HL-60 (cell line): ENCODE data around the gene EIF3I.
A peak's percentile ranks its signal among the peaks of the same experiment; 100 is the strongest.

Experiments used
- DNase-seq, 2 experiments: peaks; one replicate each; pipeline ENCODE4 v3.0.0-alpha.2; 2010 to 2020; ENCODE audit warnings: low read depth in 1 of 2, low spot score in 1 of 2
- H3K27ac ChIP-seq: fragments of 250-450 bp; sonication (Bioruptor Pico); replicated peaks from 2 replicates; pipeline ENCODE4 v1.5.1; 2020; ENCODE audit warnings: mild to moderate bottlenecking, moderate library complexity
- H3K27me3 ChIP-seq: fragments of 250-450 bp; sonication (Bioruptor Pico); 2 replicates; pipeline ENCODE4 v1.5.1; 2021; ENCODE audit warnings: mild to moderate bottlenecking, moderate library complexity; ENCODE audit not compliant: insufficient read depth, poor library complexity, severe bottlenecking
- H3K4me3 ChIP-seq: replicated peaks from 2 replicates; pipeline ENCODE4 v1.5.1; 2011; ENCODE audit warnings: mild to moderate bottlenecking, control low read depth, low read length; ENCODE audit not compliant: insufficient read depth
- CTCF ChIP-seq: IDR thresholded peaks from one replicate; pipeline ENCODE4 v1.5.1; 2011; ENCODE audit warnings: low read length, control low read depth, inconsistent platforms; ENCODE audit not compliant: insufficient read depth
- GABPA ChIP-seq: IDR thresholded peaks from 2 replicates; pipeline ENCODE4 v1.6.1; 2012; ENCODE audit warnings: low read depth
- POLR2AphosphoS5 ChIP-seq: IDR thresholded peaks from 2 replicates; pipeline ENCODE4 v1.6.1; 2012; ENCODE audit warnings: low read depth
- REST ChIP-seq: IDR thresholded peaks from 2 replicates; pipeline ENCODE4 v1.6.1; 2012; ENCODE audit warnings: low read depth; ENCODE audit not compliant: insufficient replicate concordance
- SPI1 ChIP-seq: IDR thresholded peaks from 2 replicates; pipeline ENCODE4 v1.6.1; 2012; ENCODE audit warnings: low read depth, mild to moderate bottlenecking, borderline replicate concordance

Gene EIF3I

GRCh38 chr1:32186077-32186476, 36.1 kb upstream of the EIF3I start:
- Histone ChIP-seq H3K4me3 (no peak overlapping the region), H3K27me3 (no peaks in the 10 kb centered on the region), H3K27ac (peak overlapping the region; percentile 38)
- DNase-seq: no peak
- TF ChIP-seq REST: no peak
- TF ChIP-seq CTCF: no peak
- TF ChIP-seq SPI1: no peak
- no peak for TF ChIP-seq POLR2AphosphoS5
- no peak for TF ChIP-seq GABPA

GRCh38 chr1:32186491-32186890, 35.7 kb upstream of the EIF3I start:
- Histone ChIP-seq H3K4me3 (no peak overlapping the region), H3K27me3 (no peaks in the 10 kb centered on the region), H3K27ac (peak overlapping the region; percentile 38; the same call in 1 of the 2 replicates)
- no peak for DNase-seq
- TF ChIP-seq SPI1: no peak
- no peak for TF ChIP-seq POLR2AphosphoS5
- TF ChIP-seq CTCF: no peak
- no peak for TF ChIP-seq GABPA
- no peak for TF ChIP-seq REST

- TF ChIP-seq POLR2AphosphoS5 (no peak), CTCF (no peak), GABPA (no peak), REST (no peak), SPI1 (no peak)
- DNase-seq: no peak
- Histone ChIP-seq H3K27me3 (no peaks in the 10 kb centered on the region), H3K4me3 (no peak overlapping the region), H3K27ac (no peak overlapping the region)
Measured at GRCh38 chr1:32187850-32188249, 34.4 kb upstream of the EIF3I start.
